Measurements from ENCODE around the gene SH3PXD2A.

Gene SH3PXD2A

DNA sequence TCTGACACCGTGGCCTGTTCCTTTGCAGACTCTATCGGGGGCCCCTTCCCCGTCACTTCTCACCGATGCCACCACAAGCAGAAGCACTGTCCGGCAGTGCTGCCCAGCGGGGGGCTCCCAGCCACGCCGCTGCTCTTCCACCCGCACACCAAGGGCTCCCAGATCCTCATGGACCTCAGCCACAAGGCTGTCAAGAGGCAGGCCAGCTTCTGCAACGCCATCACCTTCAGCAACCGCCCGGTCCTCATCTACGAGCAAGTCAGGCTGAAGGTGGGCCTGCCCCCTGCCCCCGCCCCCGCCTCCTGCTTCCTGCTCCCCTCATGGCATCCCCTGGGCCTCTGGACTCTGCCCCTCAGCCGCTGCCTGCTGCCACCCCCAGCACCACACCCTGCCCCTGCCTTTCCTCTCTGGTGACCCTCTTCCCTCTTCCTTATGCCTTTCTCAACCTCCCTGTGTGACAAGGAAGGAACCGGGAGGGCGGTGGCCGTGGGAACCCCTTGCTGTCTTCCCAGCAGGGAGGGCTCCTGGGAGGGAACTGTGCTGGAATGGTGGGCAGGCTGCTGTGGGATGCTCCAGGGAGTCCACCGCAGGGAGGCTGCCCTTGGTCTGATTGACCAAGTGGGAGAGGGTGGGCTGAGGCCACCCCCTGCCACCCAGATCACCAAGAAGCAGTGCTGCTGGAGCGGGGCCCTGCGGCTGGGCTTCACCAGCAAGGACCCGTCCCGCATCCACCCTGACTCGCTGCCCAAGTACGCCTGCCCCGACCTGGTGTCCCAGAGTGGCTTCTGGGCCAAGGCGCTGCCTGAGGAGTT lies 284.3 kb downstream of the SH3PXD2A start:
- DNase-seq, result no peak

DNA sequence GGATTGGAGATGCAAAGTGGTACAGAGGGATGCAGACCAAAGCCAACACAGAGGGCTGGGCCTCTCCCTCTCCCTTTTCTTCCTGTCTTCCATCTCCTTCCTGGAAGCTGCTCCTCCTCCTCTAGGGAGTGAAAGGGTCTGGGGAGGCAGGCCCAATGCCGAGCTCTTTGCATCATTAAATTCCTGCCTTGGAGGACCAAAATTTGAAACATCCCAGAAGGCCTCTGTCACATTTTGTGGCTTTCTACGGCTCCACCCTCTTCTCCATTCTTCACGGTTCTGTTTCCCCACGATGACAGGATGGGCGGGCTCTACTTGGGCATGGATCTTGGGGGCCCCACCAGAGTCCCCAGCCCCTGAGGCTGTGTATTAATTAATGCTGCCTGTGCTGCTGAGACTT lies 285.5 kb downstream of the SH3PXD2A start:
- no peak for DNase-seq

DNA sequence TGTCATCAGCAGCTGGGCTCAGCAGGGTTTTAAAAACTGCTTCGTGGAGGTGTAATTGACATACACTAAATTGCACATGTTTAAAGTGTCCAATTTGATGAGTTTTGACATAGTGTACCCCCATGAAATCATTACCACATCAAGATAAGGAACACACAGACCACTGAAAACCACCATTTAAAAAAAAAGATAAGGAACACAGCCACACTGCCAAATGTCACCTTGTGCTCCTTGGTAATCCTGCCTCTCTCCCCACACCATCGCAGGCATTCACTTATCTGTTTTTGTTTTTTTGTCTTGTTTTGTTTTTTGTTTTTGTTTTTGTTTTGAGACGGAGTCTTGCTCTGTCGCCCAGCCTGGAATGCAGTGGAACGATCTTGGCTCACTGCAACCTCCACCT lies 286.9 kb downstream of the SH3PXD2A start:
- DNase-seq, result no peak

DNA sequence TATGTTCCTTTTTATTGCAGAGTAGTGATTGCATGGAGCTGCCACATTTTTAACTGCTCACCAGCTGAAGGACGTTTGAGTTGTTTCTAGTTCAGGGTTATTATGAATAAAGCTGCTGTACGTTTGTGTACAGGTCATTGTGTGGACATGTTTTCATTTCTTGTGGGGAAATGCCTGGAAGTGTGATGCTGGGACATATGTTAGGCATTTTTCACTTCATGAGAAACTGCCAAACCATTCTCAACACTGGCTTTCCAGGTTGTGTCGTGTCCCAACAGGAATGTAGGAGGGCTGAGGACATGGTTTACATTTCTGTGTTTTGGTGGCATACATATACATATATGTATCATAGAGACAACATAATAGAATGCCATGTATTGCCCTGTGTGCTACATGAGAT lies 288.8 kb downstream of the SH3PXD2A start:
- no peak for DNase-seq

DNA sequence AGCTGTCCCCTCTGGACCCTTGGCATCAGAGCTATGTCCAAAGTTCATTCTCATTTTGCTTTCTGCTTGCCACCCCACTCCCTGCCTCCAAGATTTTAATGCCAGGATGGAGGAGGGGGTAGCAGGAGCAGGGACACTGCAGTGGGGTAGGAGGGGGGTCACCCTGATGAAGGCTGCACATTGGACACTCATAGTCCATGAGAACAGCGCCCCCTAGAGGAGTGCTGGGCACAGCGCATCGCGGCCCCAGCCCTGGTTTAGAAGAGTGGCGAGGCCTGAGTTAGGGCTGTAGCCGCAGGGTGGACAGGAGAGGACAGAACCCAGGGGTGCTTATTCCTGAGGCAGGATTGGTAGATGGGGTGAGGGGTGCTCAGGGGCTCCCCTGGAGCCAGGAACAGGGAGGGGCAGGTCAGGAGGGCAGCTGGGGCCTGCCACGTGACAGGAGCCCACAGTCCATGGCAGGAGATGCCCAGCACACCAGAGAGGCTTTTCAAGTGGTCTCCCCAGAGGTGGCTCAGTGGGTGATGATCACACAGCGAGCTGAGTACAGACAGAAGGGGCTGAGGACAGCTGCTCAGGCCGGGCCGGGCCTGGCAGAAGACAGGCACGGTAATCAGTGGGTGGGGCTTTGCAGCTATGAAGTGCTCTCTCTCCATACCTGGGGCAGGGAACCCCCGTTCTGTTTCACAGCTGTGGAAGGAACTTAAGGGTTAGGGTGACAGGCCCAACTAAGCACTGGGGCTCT lies 290.4 kb downstream of the SH3PXD2A start:
- DNase-seq, result no peak

DNA sequence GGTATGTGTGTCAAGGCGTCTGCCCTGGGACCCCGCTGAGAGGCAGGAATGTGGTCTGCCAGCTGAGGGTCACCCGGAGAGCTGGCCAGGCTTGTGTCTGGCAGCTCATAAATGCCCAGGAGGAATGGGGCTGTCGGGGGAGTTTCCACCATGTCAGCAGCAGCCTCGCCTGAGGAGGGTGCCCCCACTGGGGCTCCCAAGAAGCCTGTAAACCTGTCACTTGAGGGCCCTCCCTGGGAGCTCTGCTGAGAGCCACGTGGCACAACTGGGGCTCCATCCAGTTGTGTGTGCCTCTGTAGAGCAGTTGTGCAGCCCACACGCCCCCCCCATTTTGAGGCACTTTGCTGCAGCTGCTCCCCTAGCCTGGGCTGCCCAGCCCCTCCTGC lies 291.3 kb downstream of the SH3PXD2A start:
- no peak for DNase-seq

DNA sequence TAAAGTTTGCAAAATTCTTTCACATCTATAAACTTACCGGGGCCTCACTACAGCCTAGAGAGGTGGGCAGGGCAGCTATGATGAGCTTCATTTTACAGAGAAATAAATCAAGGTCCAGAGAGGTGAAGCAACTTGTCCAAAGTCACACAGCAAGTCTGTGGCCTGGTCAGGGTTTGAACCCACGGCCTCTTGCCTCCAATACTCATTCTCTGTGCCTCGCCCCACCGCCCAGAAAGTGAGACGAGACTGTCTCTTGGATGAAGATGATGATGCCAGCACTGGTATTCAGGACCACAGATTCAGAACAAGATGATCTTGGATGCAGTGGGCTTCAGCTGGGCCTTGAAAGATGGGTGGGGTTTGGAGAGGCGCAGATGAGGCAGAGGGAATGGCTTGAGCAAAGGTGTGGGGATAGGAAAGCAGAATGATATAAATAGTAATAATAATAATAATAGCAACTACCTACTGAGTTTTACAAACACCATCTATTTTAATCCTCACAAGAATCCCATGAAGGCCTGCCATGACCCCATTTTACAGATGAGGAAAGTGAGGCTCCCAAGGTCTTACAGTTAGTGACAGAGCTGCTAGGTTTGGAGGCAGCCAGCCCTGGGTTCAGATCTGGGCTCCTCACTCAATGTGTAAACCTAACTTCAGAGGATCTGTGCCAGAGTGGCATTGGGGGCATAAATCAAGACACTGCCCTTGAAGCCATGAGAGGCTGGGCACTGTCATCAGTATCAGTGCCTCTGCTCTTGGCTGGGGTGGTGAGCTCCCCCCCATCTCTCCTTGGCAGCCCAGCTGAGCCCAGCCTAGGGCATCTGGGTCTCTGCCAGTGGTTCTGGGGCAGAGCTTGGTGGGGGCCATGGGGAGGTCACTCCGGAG lies 291.9 kb downstream of the SH3PXD2A start:
- DNase-seq, result no peak

DNA sequence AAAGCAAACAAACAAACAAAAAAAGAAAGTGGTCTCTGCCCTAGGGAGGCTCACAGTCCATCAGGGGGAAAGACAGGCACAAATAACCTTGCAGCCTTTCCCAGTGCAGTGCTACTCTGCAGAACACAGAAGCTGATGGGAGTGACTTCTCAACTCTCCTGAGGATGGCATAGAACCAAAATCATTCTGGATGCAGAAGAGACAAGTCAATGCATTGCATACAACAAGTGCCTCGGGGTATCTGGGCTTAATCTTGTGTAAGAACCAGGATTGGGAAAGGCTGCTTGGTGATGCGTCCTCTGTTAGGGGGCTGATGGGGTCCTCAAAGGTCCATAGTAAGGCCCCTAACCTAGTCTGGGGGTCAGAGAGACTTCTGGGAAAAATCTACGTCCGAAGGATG lies 293.0 kb downstream of the SH3PXD2A start:
- no peak for DNase-seq

DNA sequence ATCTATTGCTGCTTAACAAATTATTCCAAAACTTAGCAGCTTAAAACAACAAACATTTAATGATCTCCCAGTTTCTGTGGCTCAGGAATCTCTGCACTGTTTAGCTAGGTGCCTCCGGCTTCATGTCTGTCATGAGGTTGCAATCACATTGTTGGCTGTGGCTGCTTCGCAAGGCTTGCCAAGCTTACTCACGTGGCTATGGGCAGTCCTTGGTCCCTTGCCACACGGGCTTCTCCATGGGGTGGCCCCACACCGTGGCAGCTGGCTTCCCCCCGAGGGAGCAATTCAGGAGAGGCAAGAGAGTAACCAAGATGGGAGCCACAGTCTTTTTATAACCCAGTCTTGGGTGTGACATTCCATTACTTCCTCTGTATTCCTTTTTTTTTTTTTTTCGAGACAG lies 294.5 kb downstream of the SH3PXD2A start:
- no peak for DNase-seq

DNA sequence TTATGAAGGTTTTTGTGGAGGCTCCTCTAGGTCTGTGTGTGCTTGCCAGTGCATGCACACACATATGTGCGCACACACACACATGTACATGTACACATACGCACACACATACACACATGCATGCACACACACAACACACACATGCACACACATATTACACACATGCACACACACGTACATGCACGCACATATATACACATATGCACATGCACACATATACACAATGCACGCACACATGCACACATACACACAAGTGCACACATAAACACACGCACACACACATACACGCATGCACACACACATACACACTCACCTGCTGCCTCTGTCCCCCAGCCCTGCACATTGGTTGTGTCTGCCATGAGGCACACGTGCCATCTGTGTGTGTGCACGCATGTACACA lies 295.6 kb downstream of the SH3PXD2A start:
- DNase-seq, result no peak

DNA sequence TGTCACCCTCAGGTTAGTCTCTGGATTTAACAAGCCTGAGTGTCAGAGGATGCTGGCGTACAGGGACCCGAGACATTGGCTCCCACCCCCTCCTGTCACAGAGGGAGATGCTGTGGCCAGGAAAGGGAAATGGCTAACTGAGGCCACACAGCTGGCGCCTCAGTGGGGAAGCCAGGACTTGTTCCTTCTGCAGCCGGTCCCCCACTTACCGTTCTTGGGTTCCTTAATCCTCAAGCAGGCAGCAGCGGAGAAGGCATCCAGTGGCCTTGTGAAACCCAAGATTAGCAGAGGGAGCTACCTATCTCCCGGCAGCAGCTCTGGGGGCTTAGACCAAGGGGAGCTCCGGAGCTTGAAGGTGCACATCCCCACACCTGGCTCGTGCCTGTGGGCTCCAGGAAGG lies 296.5 kb downstream of the SH3PXD2A start:
- DNase-seq, result no peak

DNA sequence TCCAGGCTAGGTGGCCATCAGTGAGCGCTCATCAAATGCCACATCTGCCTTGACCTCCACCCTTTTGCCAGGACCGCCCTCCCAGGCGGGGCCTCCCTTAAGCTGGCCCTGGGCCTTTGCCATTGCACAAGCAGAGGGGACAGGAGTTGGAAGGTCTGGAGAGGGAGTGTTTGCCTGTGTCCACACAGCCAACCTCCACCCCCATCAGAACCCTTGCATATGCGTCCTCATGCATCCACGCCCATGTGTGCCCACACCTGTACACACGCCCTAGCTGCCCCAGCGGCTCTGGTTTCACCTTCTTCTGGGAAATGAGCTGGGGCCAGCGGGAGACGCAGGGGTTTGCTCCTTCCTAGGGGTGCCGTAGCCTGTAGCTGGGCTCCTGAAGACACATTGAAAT lies 297.9 kb downstream of the SH3PXD2A start:
- DNase-seq, result no peak

DNA sequence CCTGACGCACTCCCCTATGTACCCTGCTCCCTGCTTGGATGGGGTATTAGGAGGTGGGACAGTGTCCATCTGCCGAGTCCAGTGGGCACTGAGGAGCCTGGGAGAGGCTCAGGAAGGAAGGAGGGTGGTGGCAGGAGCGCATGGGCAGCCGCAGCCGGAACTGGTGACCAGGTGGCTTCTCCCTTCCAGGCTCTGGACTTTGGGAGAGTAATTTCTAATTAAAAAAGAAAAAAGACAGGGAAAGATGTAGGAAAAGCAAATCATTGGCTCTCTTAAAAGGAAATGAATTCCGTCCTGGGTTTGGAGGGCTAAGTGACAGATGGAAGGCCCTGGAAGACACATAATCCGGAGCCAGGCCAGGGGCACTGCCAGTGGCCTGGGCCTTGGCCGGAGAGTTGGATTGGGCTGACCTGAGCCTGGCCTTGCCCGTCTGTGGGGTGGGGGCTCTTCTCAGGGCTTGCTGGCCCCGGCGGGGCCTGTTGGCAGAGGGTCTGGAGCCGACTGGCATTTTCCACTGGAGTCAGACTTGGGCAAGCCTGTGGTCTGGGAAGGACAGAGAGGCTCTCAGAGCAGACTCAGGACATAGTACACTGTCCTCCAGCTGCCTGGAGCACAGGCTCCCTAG lies 298.9 kb downstream of the SH3PXD2A start:
- no peak for DNase-seq

DNA sequence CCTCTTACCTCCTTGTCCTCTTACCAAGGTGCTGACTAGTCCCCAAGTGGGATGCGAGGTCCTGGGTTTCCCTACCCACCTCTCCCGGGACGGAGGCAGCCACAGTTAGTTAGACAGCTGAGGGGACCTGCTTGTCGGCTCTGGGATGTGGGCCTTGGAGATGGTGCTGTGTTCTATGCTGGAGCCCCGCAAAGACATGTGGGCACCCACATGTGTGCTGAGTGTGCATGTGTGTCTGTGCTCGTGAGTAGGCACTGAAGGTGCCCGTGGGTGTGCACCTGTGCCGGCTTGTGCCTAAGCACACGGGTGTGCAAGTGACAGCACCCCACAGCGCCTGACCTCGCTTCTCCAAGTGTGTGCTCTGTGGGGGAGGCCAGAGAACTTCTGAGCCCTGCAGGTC lies 299.7 kb downstream of the SH3PXD2A start:
- no peak for DNase-seq

DNA sequence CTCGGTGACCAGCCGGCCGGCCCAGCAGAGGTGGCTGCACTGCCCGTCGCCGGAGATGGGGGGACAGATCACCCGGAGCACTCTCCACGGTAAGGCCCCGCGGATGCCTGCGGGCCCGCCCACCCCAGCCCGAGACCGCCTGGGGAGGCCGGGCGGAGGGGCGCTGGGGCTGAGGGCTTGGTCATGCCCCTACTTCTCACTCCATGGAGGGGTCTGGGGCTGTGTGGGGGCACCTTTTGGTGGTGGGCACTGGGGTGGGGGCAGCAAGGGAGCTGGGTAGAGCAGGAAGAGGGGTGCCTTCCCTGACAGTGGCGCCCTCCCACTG lies 300.1 kb downstream of the SH3PXD2A start:
- DNase-seq, result no peak

DNA sequence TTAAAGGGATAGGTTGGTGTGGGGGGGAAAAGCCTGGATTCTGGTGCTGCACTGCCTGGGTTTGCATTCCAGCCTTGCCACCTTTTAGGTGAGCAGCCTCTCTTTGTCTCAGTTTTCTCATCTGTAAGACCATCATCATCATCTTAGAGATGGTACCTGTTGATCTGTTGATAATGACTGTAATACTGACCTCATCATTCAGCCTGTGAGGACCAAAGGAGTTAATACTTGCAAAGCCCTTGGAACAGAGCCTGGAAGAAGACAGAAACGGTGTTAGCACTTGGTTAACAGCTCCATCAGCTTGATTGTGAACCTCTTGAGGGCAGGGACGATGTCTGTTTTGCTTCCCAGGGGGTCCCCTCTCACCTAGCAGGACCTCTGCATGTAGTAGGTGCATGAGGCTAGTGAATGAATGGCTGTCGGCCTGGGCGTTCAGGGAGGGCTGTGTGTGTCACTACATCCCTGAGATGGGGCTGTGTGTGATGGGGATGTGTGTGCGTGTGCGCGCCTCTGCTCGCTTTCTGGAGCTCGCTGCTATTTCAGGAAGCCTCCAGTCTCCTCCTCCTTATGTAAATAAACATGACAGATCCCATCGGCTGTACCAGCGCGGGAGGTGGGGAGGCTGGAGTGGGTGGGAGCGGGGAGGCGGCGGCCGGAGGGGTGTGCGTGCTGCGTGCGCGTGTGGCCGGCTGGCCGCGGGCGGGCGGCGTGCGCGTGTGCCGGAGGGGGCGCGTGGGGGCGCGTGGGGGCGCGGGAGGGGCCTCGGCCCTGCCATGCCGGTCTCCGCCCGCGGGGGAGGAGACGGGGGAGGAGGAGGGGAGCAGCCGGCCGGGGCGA lies 300.7 kb downstream of the SH3PXD2A start:
- no peak for DNase-seq

DNA sequence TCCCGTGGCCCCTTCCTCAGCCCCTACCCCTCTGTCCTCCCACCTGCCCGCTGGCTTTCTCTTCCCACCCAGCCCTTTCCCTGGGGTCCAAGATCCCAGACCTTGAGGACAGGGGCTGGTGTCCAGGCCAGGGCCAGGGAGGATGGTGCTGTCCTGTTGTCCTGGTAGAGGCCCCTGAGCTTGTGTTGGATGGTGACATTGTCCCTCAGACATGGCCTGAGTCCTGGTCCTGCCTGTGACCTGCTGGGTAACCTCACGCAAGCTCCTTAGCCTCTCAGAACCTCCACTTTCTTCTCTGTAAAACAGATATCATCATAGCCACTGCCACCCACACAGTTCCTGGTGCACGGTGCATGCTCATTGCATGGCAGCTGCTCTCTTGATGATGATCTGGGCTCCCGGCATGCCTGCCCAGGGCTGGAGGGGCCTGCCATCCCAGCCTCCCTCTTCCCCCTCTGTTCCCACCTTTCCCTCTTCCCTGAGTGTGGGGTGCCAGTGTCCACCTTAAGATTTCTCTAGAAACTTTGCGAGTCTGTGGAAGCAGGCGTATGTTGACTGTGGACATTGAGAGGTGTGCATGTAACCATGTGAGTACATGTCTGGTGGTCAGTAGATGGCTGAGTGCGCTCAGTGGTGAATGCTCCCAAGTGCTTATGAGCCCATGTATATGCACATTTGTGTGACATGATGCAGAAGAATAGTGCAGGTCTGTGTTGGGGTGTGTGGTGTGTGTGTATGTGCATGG lies 301.5 kb downstream of the SH3PXD2A start:
- no peak for DNase-seq

DNA sequence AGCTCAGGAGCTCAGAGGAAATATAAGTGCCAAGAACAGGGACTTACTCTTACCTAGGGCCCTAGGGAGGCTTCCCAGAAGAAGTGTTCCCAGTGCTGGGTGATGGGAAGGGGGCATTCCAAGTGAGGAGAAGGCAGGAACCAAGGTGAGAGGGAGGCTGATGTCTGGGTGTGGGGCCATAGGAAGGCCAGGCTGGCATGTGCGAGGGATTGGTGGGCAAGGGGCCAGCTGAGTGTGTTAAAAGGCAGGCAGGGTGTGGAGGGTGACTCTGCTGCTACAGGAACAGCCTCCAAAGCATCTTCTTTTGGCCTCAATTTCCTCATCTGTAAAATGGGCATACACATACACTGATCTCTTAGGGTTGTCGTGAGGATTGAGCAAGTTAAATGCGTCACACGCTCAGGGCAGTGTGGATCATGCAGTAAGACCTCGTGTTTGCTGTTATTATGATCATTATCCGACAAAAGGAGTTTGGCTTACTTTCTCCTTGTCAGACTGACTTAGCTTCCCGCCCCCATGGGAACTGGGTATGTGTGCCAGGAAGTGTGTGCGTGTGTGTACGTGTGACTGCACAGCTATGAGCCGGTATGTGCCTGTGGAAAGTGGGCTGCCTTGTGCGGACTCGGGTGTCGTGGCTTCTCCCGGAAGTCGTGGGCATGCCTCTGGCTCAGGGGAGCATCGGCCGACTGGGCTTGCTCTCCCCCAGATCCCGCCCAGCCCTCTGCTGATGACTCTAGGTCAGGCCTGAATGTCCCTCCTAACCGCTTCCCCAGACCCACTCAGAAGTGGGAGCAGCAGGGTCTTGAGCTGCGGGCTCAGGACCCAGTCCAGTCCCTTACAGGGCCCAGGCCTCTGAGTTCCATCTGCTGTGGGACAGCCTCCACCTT lies 302.3 kb downstream of the SH3PXD2A start:
- DNase-seq, result no peak

DNA sequence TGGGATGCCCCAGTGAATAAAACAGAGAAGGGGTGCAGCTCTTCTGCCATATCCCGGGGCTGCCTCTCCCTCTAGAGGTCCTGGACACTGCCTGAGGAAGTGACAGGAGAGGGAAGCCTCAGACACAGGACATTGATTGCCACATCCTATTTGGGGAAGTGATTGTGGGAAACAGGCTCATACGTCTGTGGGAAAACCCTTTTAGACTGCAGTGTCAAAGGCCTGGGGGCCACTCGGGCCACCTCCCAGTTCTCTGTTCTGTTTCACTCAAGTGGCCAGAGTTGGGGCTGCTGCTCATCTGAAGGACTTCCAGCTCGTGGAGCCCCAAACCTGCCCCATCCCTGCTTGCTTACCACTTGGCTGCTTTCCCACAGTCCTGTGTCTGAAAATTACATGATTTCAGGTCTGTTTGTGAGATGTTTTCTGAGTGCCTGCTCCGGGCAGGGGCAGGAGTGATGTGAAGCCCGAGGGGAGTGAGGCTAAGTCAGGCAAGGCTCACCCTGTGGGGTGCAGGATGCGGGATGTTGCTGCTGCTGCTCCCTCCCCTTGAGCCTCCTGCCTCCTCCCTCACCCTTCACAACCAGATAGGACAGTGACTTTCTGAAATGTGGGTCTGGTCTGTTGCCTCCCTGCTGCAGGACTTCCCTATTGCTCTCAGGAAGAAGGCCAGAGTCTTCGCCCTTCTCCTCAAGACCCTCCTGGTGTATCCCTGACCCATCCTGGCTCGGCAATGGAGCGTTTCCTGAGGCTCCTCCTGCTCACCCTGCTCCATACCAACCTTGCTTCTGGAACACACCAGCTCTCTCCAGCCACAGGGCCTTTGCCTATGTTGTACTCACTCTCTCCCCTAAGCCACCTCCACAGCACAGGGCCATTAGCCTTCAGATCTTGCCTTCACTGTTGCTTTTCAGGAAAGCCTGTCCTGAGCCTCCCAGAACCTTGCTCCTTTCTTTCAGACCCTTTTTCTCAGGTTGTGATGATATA lies 303.5 kb downstream of the SH3PXD2A start:
- DNase-seq, result no peak
